IMR-90 (cell line): Measurements from ENCODE around the gene FUBP3. TPM values are rescaled to one million over a fixed set of nuclear protein-coding genes. Genes with fewer than 3 reads are reported as not detected.

Experiments used
- ATAC-seq: fragments of 200-7000 bp; cut with Tn5 transposase; 2 replicates; pipeline ENCODE4 v1.9.1; 2020; ENCODE audit warnings: low read depth, mild to moderate bottlenecking, moderate library complexity
- BruUV-seq: library from RNA; stranded (reverse); fragments of 400-500 nt; replicated peaks from 2 replicates; lab custom pipeline; 2021; lab: Mats Ljungman, UMichigan
- CTCF ChIA-PET: fragments of 300-600 bp; formaldehyde crosslinking; extraction: SDS; loops from one replicate; lab custom pipeline; 2021; ENCODE audit warnings: antibody characterized with exemption; lab: Yijun Ruan, JAX
- POLR2A ChIA-PET: fragments of 300-600 bp; sonication (Branson Sonifier 250); formaldehyde crosslinking; loops from one replicate; lab custom pipeline; 2022; ENCODE audit warnings: antibody characterized with exemption; ENCODE audit not compliant: unreplicated experiment; lab: Charles Lee
- DNase-seq: peaks from one replicate; pipeline ENCODE4 v3.0.0; 2013
- H2AFZ ChIP-seq: replicated peaks from 2 replicates; pipeline ENCODE3; 2013; ENCODE audit warnings: low read length, mild to moderate bottlenecking; ENCODE audit not compliant: poor library complexity
- H2AK5ac ChIP-seq: 2 replicates; pipeline ENCODE4 v1.6.1; 2013; ENCODE audit warnings: low read depth, low read length, inconsistent platforms
- H2AK9ac ChIP-seq: replicated peaks from 2 replicates; pipeline ENCODE3; 2013; ENCODE audit warnings: mild to moderate bottlenecking, low read depth, low read length, moderate library complexity; ENCODE audit not compliant: poor library complexity
- H2BK120ac ChIP-seq: 2 replicates; pipeline ENCODE4 v1.6.1; 2013; ENCODE audit warnings: low read depth, low read length, inconsistent platforms
- H2BK15ac ChIP-seq: 3 replicates; pipeline ENCODE4 v1.6.1; 2013; ENCODE audit warnings: low read depth, low read length, inconsistent platforms
- H2BK20ac ChIP-seq: 2 replicates; pipeline ENCODE4 v1.6.1; 2013; ENCODE audit warnings: low read depth, mild to moderate bottlenecking, inconsistent platforms, low read length, moderate library complexity
- H2BK5ac ChIP-seq: 2 replicates; pipeline ENCODE4 v1.6.1; 2013; ENCODE audit warnings: mild to moderate bottlenecking, low read depth, low read length, inconsistent platforms; ENCODE audit not compliant: poor library complexity, severe bottlenecking
- H3K14ac ChIP-seq: replicated peaks from 2 replicates; pipeline ENCODE4 v1.6.1; 2013; ENCODE audit warnings: low read depth, low read length, inconsistent platforms
- H3K18ac ChIP-seq: 2 replicates; pipeline ENCODE4 v1.6.1; 2013; ENCODE audit warnings: low read depth, low read length, control low read depth
- H3K23ac ChIP-seq: 2 replicates; pipeline ENCODE4 v1.6.1; 2013; ENCODE audit warnings: low read depth, low read length, inconsistent platforms
- H3K27ac ChIP-seq: 2 replicates; pipeline ENCODE4 v1.5.1; 2013; ENCODE audit warnings: mild to moderate bottlenecking, control low read depth, low read length; ENCODE audit not compliant: insufficient read depth
- H3K27me3 ChIP-seq: 2 replicates; pipeline ENCODE4 v1.6.1; 2013; ENCODE audit warnings: low read length; ENCODE audit not compliant: control insufficient read depth, insufficient read depth
- H3K36me3 ChIP-seq: 2 replicates; pipeline ENCODE4 v1.6.1; 2013; ENCODE audit warnings: low read length, mixed read lengths; ENCODE audit not compliant: control insufficient read depth, insufficient read depth
- H3K4ac ChIP-seq: 2 replicates; pipeline ENCODE4 v1.6.1; 2013; ENCODE audit warnings: low read depth, low read length, inconsistent platforms
- H3K4me1 ChIP-seq: 2 replicates; pipeline ENCODE4 v1.6.1; 2013; ENCODE audit warnings: low read length, mixed read lengths; ENCODE audit not compliant: control insufficient read depth, insufficient read depth
- H3K4me2 ChIP-seq: 2 replicates; pipeline ENCODE4 v1.6.1; 2013; ENCODE audit warnings: low read depth, mild to moderate bottlenecking, control low read depth, low read length, moderate library complexity
- H3K4me3 ChIP-seq: 2 replicates; pipeline ENCODE4 v1.5.1; 2013; ENCODE audit warnings: low read depth, mild to moderate bottlenecking, control low read depth, low read length, moderate library complexity; ENCODE audit not compliant: insufficient read depth
- H3K56ac ChIP-seq: 2 replicates; pipeline ENCODE4 v1.6.1; 2013; ENCODE audit warnings: low read length, inconsistent platforms; ENCODE audit not compliant: insufficient read depth; ENCODE audit errors: extremely low read depth
- H3K79me1 ChIP-seq, 2 experiments: 2 replicates each; pipeline ENCODE4 v1.6.1; 2013; ENCODE audit warnings: low read length in 2 of 2, inconsistent platforms in 1 of 2, low read depth in 1 of 2
- H3K9ac ChIP-seq: 2 replicates; pipeline ENCODE4 v1.6.1; 2013; ENCODE audit warnings: low read depth, low read length, control low read depth
- H3K9me1 ChIP-seq: 2 replicates; pipeline ENCODE4 v1.6.1; 2013; ENCODE audit warnings: low read length, inconsistent platforms; ENCODE audit not compliant: insufficient read depth
- H3K9me3 ChIP-seq: 2 replicates; pipeline ENCODE4 v1.6.1; 2013; ENCODE audit warnings: low read length; ENCODE audit not compliant: control insufficient read depth, insufficient read depth
- H4K20me1 ChIP-seq: 2 replicates; pipeline ENCODE4 v1.6.1; 2013; ENCODE audit warnings: low read length, inconsistent platforms; ENCODE audit not compliant: insufficient read depth
- H4K5ac ChIP-seq: 2 replicates; pipeline ENCODE4 v1.6.1; 2013; ENCODE audit warnings: mild to moderate bottlenecking, low read depth, low read length, control low read depth
- H4K8ac ChIP-seq, 2 experiments: 2 replicates each; pipeline ENCODE4 v1.6.1; 2013; ENCODE audit warnings: low read depth in 2 of 2, low read length in 2 of 2, control low read depth in 1 of 2, inconsistent platforms in 1 of 2
- H4K91ac ChIP-seq: 2 replicates; pipeline ENCODE4 v1.6.1; 2013; ENCODE audit warnings: low read depth, low read length, inconsistent platforms; ENCODE audit not compliant: insufficient read depth
- BHLHE40 ChIP-seq: fragments of 150-350 bp; IDR thresholded peaks from 2 replicates; pipeline ENCODE4 v1.6.1; 2016; ENCODE audit warnings: mild to moderate bottlenecking, low read depth, low read length
- CHD1 ChIP-seq: IDR thresholded peaks from 2 replicates; pipeline ENCODE4 v1.6.1; 2012; ENCODE audit warnings: low read depth, low read length, improper control_type of control experiment
- MAFK ChIP-seq: IDR thresholded peaks from 2 replicates; pipeline ENCODE4 v1.6.1; 2012; ENCODE audit warnings: low read depth, low read length, improper control_type of control experiment
- NFE2L2 ChIP-seq: fragments of 150-350 bp; IDR thresholded peaks from 2 replicates; pipeline ENCODE4 v1.6.1; 2016; ENCODE audit warnings: low read depth, mild to moderate bottlenecking, low read length
- POLR2A ChIP-seq: IDR thresholded peaks from 2 replicates; pipeline ENCODE4 v1.6.1; 2012; ENCODE audit warnings: mild to moderate bottlenecking, low read depth, low read length
- RAD21 ChIP-seq: IDR thresholded peaks from 2 replicates; pipeline ENCODE4 v1.6.1; 2012; ENCODE audit warnings: low read length, improper control_type of control experiment
- RCOR1 ChIP-seq: IDR thresholded peaks from 2 replicates; pipeline ENCODE4 v1.6.1; 2012; ENCODE audit warnings: mild to moderate bottlenecking, low read length, improper control_type of control experiment; ENCODE audit not compliant: insufficient replicate concordance
- RFX5 ChIP-seq: IDR thresholded peaks from 2 replicates; pipeline ENCODE4 v1.8.0; 2012; ENCODE audit warnings: low read depth, mild to moderate bottlenecking, low read length, moderate library complexity
- SMC3 ChIP-seq: fragments of 150-350 bp; IDR thresholded peaks from 2 replicates; pipeline ENCODE4 v1.6.1; 2016; ENCODE audit warnings: low read depth, mild to moderate bottlenecking, antibody characterized with exemption, low read length, moderate library complexity
- WGBS, 2 experiments: methylation state at CpG; one replicate each; pipeline versions ENCODE4 v1.1.5 to v1.1.7; 2013; ENCODE audit warnings: missing lambda C conversion rate in 2 of 2; ENCODE audit not compliant: insufficient read length in 1 of 2; ENCODE audit errors: extremely low coverage in 2 of 2; 5-methylcytosine and 5-hydroxymethylcytosine counted together
- dilution Hi-C: fragments of 300-500 bp; cut with HindIII; formaldehyde crosslinking; loops from one replicate; pipeline ENCODE4 v1.14.3; 2018; ENCODE audit warnings: low sequenced_read_pairs; ENCODE audit not compliant: unreplicated experiment
- in situ Hi-C: fragments of 300-500 bp; cut with MboI; formaldehyde crosslinking; loops from 3 replicates; pipeline ENCODE4 v1.14.3; 2019; ENCODE audit warnings: low sequenced_read_pairs, inconsistent platforms, mixed read lengths
- intact Hi-C: fragments of 100-400 bp; cut with micrococcal nuclease; formaldehyde crosslinking; loops from 2 replicates; pipeline ENCODE4 v1.10.0; 2022
- polyA plus RNA-seq, 3 experiments: library from polyadenylated mRNA; depleted of rRNA; stranded (reverse); fragments of >200 nt; gene quantifications; 2 replicates each; pipeline ENCODE4 v1.2.3, GENCODE V29; 2012; ENCODE audit warnings: low replicate concordance in 1 of 3
- total RNA-seq: library from RNA; depleted of rRNA; stranded (reverse); fragments of >200 nt; gene quantifications from 2 replicates; pipeline ENCODE4 v1.2.3, GENCODE V29; 2012
- TF ChIP-seq, protein P1 (sequence below): fragments of 150-350 bp; IDR thresholded peaks from 2 replicates; pipeline ENCODE4 v1.6.1; 2016; ENCODE audit warnings: low read depth, mild to moderate bottlenecking, low read length, moderate library complexity, borderline replicate concordance
- TF ChIP-seq, protein P2 (sequence below): fragments of 150-350 bp; IDR thresholded peaks from 2 replicates; pipeline ENCODE4 v1.6.1; 2017; ENCODE audit warnings: mild to moderate bottlenecking, antibody characterized with exemption, low read length, low read depth
- TF ChIP-seq, protein P3 (sequence below): conservative IDR thresholded peaks from 2 replicates; pipeline ENCODE4 v1.5.1; 2012; ENCODE audit warnings: mild to moderate bottlenecking, low read depth, low read length, improper control_type of control experiment

FUBP3 gene
- total and polyA plus RNA-seq, 2 of the 4 experiments (the other 2 are of a cell fraction): 32.3 to 50.1 TPM

DNA sequence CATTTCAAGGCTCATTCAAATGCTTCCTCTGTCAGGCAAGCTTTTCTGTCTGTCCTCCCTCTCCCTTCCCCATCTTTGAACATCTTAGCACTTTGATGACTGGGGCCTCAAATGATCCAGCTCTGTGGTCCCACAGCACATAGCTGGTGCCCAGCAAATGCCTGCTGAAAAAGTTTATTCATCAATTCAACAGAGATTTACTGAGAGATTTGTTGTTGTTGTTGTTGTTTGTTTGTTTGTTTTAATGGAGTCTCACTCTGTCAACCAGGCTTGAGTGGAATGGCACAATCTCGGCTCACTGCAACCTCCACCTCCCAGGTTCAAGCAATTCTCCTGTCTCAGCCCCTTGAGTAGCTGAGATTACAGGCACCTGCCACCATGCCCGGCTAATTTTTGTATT is 108.2 kb downstream of the FUBP3 start:
- no peak overlapping the region for H3K18ac ChIP-seq
- no peak overlapping the region for H4K5ac ChIP-seq
- H3K9me1 ChIP-seq: no peaks in the 10 kb centered on the region
- H4K91ac ChIP-seq: no peak overlapping the region
- no peaks in the 10 kb centered on the region for H3K27me3 ChIP-seq
- no peak overlapping the region for H3K4me3 ChIP-seq
- H3K23ac ChIP-seq: no peak overlapping the region
- no peak overlapping the region for H4K8ac ChIP-seq
- no peak overlapping the region for H3K4ac ChIP-seq
- ChIA-PET CTCF (no interaction called here), POLR2A (no interaction called here)
- H3K4me1 ChIP-seq: no peaks in the 10 kb centered on the region
- no peak overlapping the region for H2BK15ac ChIP-seq
- in situ Hi-C loops: loop anchor here (5.0 kb wide), 1 partner anchor 235 kb away; no protein-coding TSS in a partner anchor
- H2AFZ ChIP-seq: no peak overlapping the region
- no peak for DNase-seq
- H3K79me1 ChIP-seq: no peaks in the 10 kb centered on the region
- no CpG with 5 or more reads among the region's 2 CpGs for WGBS, 2 experiments
- H3K56ac ChIP-seq: no peak overlapping the region
- no peak overlapping the region for H2AK5ac ChIP-seq
- no peaks in the 10 kb centered on the region for H4K20me1 ChIP-seq
- H2BK20ac ChIP-seq: no peak overlapping the region
- no peak overlapping the region for H2BK5ac ChIP-seq
- no peak overlapping the region for H2AK9ac ChIP-seq
- no peak overlapping the region for H3K9ac ChIP-seq
- no peaks in the 10 kb centered on the region for H3K36me3 ChIP-seq
- dilution Hi-C loops: no loop called here
- H3K9me3 ChIP-seq: no peaks in the 10 kb centered on the region
- no peak for ATAC-seq
- H3K14ac ChIP-seq: no peak overlapping the region
- BruUV-seq: no TSS peak
- intact Hi-C loops: loop anchor here (10.0 kb wide), 2 partner anchors 323 to 443 kb away; no protein-coding TSS in a partner anchor
- H2BK120ac ChIP-seq: no peak overlapping the region
- H3K4me2 ChIP-seq: no peak overlapping the region
- TF ChIP-seq POLR2A (no peak), RFX5 (no peak), MAFK (no peak), RAD21 (no peak), BHLHE40 (no peak), NFE2L2 (no peak), SMC3 (no peak), RCOR1 (no peak), CHD1 (no peak)
- TF ChIP-seq, protein P1, sequence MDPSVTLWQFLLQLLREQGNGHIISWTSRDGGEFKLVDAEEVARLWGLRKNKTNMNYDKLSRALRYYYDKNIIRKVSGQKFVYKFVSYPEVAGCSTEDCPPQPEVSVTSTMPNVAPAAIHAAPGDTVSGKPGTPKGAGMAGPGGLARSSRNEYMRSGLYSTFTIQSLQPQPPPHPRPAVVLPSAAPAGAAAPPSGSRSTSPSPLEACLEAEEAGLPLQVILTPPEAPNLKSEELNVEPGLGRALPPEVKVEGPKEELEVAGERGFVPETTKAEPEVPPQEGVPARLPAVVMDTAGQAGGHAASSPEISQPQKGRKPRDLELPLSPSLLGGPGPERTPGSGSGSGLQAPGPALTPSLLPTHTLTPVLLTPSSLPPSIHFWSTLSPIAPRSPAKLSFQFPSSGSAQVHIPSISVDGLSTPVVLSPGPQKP: no peak
- TF ChIP-seq, protein P2, sequence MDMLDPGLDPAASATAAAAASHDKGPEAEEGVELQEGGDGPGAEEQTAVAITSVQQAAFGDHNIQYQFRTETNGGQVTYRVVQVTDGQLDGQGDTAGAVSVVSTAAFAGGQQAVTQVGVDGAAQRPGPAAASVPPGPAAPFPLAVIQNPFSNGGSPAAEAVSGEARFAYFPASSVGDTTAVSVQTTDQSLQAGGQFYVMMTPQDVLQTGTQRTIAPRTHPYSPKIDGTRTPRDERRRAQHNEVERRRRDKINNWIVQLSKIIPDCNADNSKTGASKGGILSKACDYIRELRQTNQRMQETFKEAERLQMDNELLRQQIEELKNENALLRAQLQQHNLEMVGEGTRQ: no peak
- TF ChIP-seq, protein P3, sequence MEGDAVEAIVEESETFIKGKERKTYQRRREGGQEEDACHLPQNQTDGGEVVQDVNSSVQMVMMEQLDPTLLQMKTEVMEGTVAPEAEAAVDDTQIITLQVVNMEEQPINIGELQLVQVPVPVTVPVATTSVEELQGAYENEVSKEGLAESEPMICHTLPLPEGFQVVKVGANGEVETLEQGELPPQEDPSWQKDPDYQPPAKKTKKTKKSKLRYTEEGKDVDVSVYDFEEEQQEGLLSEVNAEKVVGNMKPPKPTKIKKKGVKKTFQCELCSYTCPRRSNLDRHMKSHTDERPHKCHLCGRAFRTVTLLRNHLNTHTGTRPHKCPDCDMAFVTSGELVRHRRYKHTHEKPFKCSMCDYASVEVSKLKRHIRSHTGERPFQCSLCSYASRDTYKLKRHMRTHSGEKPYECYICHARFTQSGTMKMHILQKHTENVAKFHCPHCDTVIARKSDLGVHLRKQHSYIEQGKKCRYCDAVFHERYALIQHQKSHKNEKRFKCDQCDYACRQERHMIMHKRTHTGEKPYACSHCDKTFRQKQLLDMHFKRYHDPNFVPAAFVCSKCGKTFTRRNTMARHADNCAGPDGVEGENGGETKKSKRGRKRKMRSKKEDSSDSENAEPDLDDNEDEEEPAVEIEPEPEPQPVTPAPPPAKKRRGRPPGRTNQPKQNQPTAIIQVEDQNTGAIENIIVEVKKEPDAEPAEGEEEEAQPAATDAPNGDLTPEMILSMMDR: no peak
- no peak overlapping the region for H3K27ac ChIP-seq
